ENCODE measurements around the gene SYNGR1.

The SYNGR1 gene

GRCh38 chr22:39303892-39304671 is 45.7 kb upstream of the SYNGR1 start:
- in situ Hi-C loops (cut with HindIII; ENCODE audit: low sequenced_read_pairs), result no loop called here
- no peak overlapping the region for H3K4me3 ChIP-seq (ENCODE audit: low read depth, low read length)
- TF ChIP-seq CTCF (IDR thresholded peaks at IDR 0.05; ENCODE audit: low read depth, low read length, missing control alignments), result no peak
- DNase-seq (ENCODE audit: low read depth), result no peak

GRCh38 chr22:39306456-39307361 is 43.1 kb upstream of the SYNGR1 start:
- no peak for DNase-seq (ENCODE audit: low read depth)
- peak; percentile 22 for TF ChIP-seq CTCF (IDR thresholded peaks at IDR 0.05; ENCODE audit: low read depth, low read length, missing control alignments)
- in situ Hi-C loops (cut with HindIII; ENCODE audit: low sequenced_read_pairs), result no loop called here
- H3K4me3 ChIP-seq (ENCODE audit: low read depth, low read length), result no peak overlapping the region

GRCh38 chr22:39308614-39309363 is 41.0 kb upstream of the SYNGR1 start:
- in situ Hi-C loops (cut with HindIII; ENCODE audit: low sequenced_read_pairs), result no loop called here
- peak; percentile 95 for DNase-seq (ENCODE audit: low read depth)
- H3K4me3 ChIP-seq (ENCODE audit: low read depth, low read length), result peak overlapping the region; percentile 9
- peak; percentile 10 for TF ChIP-seq CTCF (IDR thresholded peaks at IDR 0.05; ENCODE audit: low read depth, low read length, missing control alignments)

- H3K4me3 ChIP-seq (ENCODE audit: low read depth, low read length), result no peak overlapping the region
- TF ChIP-seq CTCF (IDR thresholded peaks at IDR 0.05; ENCODE audit: low read depth, low read length, missing control alignments), result peak; percentile 32
- in situ Hi-C loops (cut with HindIII; ENCODE audit: low sequenced_read_pairs), result no loop called here
- no peak for DNase-seq (ENCODE audit: low read depth)
Observed at GRCh38 chr22:39309364-39309861, 40.4 kb upstream of the SYNGR1 start.

GRCh38 chr22:39309881-39310714 is 39.7 kb upstream of the SYNGR1 start:
- no peak for DNase-seq (ENCODE audit: low read depth)

More at GRCh38 chr22:39309881-39310714, 39.7 kb upstream of the SYNGR1 start:
- in situ Hi-C loops (cut with HindIII; ENCODE audit: low sequenced_read_pairs), result no loop called here
- no peak for TF ChIP-seq CTCF (IDR thresholded peaks at IDR 0.05; ENCODE audit: low read depth, low read length, missing control alignments)
- H3K4me3 ChIP-seq (ENCODE audit: low read depth, low read length), result no peak overlapping the region

All from astrocyte of the cerebellum (primary cell).